ENCODE data around the gene CA10.

Gene CA10

GRCh38 chr17:51674579-51675255, 483.8 kb downstream of the CA10 start:
- DNase-seq (no peak), ATAC-seq (ENCODE audit: insufficient read depth, low read depth) (no peak)
- no peaks in the 10 kb centered on the region for H3K27me3 ChIP-seq (ENCODE audit: insufficient read depth, low read length, poor library complexity)
- no peak overlapping the region for H3K27ac ChIP-seq (ENCODE audit: low read length)
- no peak for TF ChIP-seq EZH2 (IDR thresholded peaks at IDR 0.05; ENCODE audit: borderline replicate concordance, low read depth, low read length, severe bottlenecking)
- no peak for TF ChIP-seq CTCF (IDR thresholded peaks at IDR 0.05; ENCODE audit: borderline replicate concordance, extremely low read depth, low read length, poor library complexity, severe bottlenecking)
- no peaks in the 10 kb centered on the region for H3K9me3 ChIP-seq (ENCODE audit: insufficient read depth, low read length, severe bottlenecking)
- H3K4me3 ChIP-seq (ENCODE audit: low read depth in 1 of 2, low read length in 2 of 2): no peak overlapping the region
- no peaks in the 10 kb centered on the region for H3K79me2 ChIP-seq (ENCODE audit: insufficient read depth, low read length)
- peaks cover 12% of the 10 kb centered on the region for H3K4me1 ChIP-seq (ENCODE audit: insufficient read depth, low read length)
- H3K9ac ChIP-seq (ENCODE audit: low read depth, low read length): no peak overlapping the region
- H4K20me1 ChIP-seq (ENCODE audit: insufficient read depth, low read length): no peaks in the 10 kb centered on the region
- H2AFZ ChIP-seq (ENCODE audit: low read depth, low read length): no peak overlapping the region
- no peaks in the 10 kb centered on the region for H3K36me3 ChIP-seq (ENCODE audit: insufficient read depth, low read length)
- no peak overlapping the region for H3K4me2 ChIP-seq (ENCODE audit: insufficient read depth, low read length)

DNA sequence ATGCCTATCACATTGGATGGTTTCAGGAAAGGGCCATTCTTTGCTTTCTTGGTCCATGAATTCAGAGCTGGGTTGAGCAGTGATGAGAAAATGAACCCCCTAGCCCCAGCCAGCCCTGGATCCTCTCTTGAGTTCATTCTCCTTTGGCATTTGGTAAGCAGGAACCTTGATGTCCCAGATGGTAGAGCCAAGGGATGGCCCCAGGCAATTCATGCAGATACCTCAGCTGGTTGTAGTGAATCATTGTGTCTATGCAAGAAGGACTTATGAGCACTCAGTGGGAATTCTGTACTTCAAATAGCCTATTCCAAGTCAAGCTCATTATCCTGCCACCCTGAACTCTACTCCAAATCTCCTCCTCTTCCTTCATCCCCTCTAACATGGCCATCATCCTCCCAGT, 485.4 kb downstream of the CA10 start:
- Histone ChIP-seq H3K9me3 (ENCODE audit: insufficient read depth, low read length, severe bottlenecking) (no peaks in the 10 kb centered on the region), H3K79me2 (ENCODE audit: insufficient read depth, low read length) (no peaks in the 10 kb centered on the region), H3K4me2 (ENCODE audit: insufficient read depth, low read length) (no peak overlapping the region), H2AFZ (ENCODE audit: low read depth, low read length) (no peak overlapping the region), H3K27ac (ENCODE audit: low read length) (no peak overlapping the region), H3K9ac (ENCODE audit: low read depth, low read length) (no peak overlapping the region), H3K4me1 (ENCODE audit: insufficient read depth, low read length) (peaks cover 21% of the 10 kb centered on the region), H3K36me3 (ENCODE audit: insufficient read depth, low read length) (no peaks in the 10 kb centered on the region), H3K27me3 (ENCODE audit: insufficient read depth, low read length, poor library complexity) (no peaks in the 10 kb centered on the region), H4K20me1 (ENCODE audit: insufficient read depth, low read length) (no peaks in the 10 kb centered on the region), H3K4me3 (ENCODE audit: low read depth in 1 of 2, low read length in 2 of 2) (no peak overlapping the region)
- TF ChIP-seq CTCF (IDR thresholded peaks at IDR 0.05; ENCODE audit: borderline replicate concordance, extremely low read depth, low read length, poor library complexity, severe bottlenecking): no peak
- TF ChIP-seq EZH2 (IDR thresholded peaks at IDR 0.05; ENCODE audit: borderline replicate concordance, low read depth, low read length, severe bottlenecking): no peak
- ATAC-seq (ENCODE audit: insufficient read depth, low read depth): no peak
- no peak for DNase-seq

DNA sequence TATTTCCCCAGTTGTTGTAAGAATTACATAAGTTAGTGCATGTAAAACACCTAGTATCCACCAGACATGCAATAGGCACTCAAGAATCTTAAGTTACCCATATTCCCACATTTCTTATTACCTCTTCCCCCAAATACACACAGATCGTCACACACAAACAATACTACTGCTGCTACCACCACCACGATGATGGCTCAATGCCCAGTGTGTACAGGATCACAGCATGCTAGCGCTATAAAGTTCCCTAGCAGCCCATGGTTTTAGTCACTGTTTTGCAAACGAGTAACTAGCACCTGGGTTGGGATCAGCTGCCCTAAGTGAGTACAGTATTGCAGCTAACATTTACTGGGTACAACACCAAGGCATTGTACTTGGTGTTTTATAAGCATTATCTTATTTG, 486.4 kb downstream of the CA10 start:
- H3K9ac ChIP-seq (ENCODE audit: low read depth, low read length): no peak overlapping the region
- no peak overlapping the region for H3K27ac ChIP-seq (ENCODE audit: low read length)
- H3K27me3 ChIP-seq (ENCODE audit: insufficient read depth, low read length, poor library complexity): no peaks in the 10 kb centered on the region
- DNase-seq (no peak), ATAC-seq (ENCODE audit: insufficient read depth, low read depth) (no peak)
- no peaks in the 10 kb centered on the region for H4K20me1 ChIP-seq (ENCODE audit: insufficient read depth, low read length)
- no peaks in the 10 kb centered on the region for H3K9me3 ChIP-seq (ENCODE audit: insufficient read depth, low read length, severe bottlenecking)
- H3K4me1 ChIP-seq (ENCODE audit: insufficient read depth, low read length): peaks cover 27% of the 10 kb centered on the region
- TF ChIP-seq CTCF (IDR thresholded peaks at IDR 0.05; ENCODE audit: borderline replicate concordance, extremely low read depth, low read length, poor library complexity, severe bottlenecking) (no peak), EZH2 (IDR thresholded peaks at IDR 0.05; ENCODE audit: borderline replicate concordance, low read depth, low read length, severe bottlenecking) (no peak)
- no peak overlapping the region for H3K4me3 ChIP-seq (ENCODE audit: low read depth in 1 of 2, low read length in 2 of 2)
- H3K79me2 ChIP-seq (ENCODE audit: insufficient read depth, low read length): no peaks in the 10 kb centered on the region
- H3K4me2 ChIP-seq (ENCODE audit: insufficient read depth, low read length): no peak overlapping the region
- no peaks in the 10 kb centered on the region for H3K36me3 ChIP-seq (ENCODE audit: insufficient read depth, low read length)
- no peak overlapping the region for H2AFZ ChIP-seq (ENCODE audit: low read depth, low read length)

Measured in DND-41 (cell line).